Keratinocyte (primary cell): Measurements from ENCODE around the gene OCIAD1. TPM values are rescaled to one million over a fixed set of nuclear protein-coding genes. Genes with fewer than 3 reads are reported as not detected.

ENCODE experiments used
- DNase-seq: peaks from one replicate; pipeline ENCODE4 v3.0.0-alpha.2; 2011; ENCODE audit warnings: low read depth, missing footprints, low spot score
- FAIRE-seq: peaks from 2 replicates; lab custom pipeline; 2011; peaks lifted over from hg19 to GRCh38; lab: Jason Lieb, UNC
- H2AFZ ChIP-seq: 2 replicates; pipeline ENCODE4 v1.6.0; 2012; ENCODE audit warnings: low read length, control low read depth, inconsistent platforms; ENCODE audit not compliant: control insufficient read depth
- H3K27ac ChIP-seq: 2 replicates; pipeline ENCODE4 v1.5.1; 2011; ENCODE audit warnings: low read length; ENCODE audit not compliant: control insufficient read depth, insufficient read depth
- H3K27me3 ChIP-seq: 3 replicates; pipeline ENCODE4 v1.6.0; 2011; ENCODE audit warnings: low read length; ENCODE audit not compliant: control insufficient read depth, insufficient read depth; ENCODE audit errors: extremely low read depth
- H3K36me3 ChIP-seq, 2 experiments: 2 replicates in 1 of 2; 3 replicates in 1 of 2; pipeline ENCODE4 v1.5.1; 2011; ENCODE audit warnings: low read length in 2 of 2, mild to moderate bottlenecking in 1 of 2; ENCODE audit not compliant: control insufficient read depth in 2 of 2, insufficient read depth in 2 of 2; ENCODE audit errors: extremely low read depth in 1 of 2
- H3K4me1 ChIP-seq: 3 replicates; pipeline ENCODE4 v1.5.1; 2011; ENCODE audit warnings: low read length; ENCODE audit not compliant: control insufficient read depth, insufficient read depth; ENCODE audit errors: extremely low read depth
- H3K4me2 ChIP-seq: 3 replicates; pipeline ENCODE4 v1.6.0; 2011; ENCODE audit warnings: low read depth, low read length; ENCODE audit not compliant: control insufficient read depth, insufficient read depth; ENCODE audit errors: extremely low read depth
- H3K4me3 ChIP-seq, 3 experiments: fragments of 200-600 bp in 1 of 3; sonication (generic) in 1 of 3; 2 replicates in 2 of 3; 3 replicates in 1 of 3; pipeline ENCODE4 v1.5.1; 2011 to 2016; ENCODE audit warnings: low read length in 3 of 3, mild to moderate bottlenecking in 3 of 3, control low read depth in 2 of 3, inconsistent platforms in 1 of 3, low read depth in 1 of 3, mixed read lengths in 1 of 3, mixed run types in 1 of 3, moderate library complexity in 1 of 3; ENCODE audit not compliant: control insufficient read depth in 2 of 3, insufficient read depth in 2 of 3; ENCODE audit errors: extremely low read depth in 1 of 3
- H3K79me2 ChIP-seq: 2 replicates; pipeline ENCODE4 v1.6.0; 2012; ENCODE audit warnings: low read length; ENCODE audit not compliant: control insufficient read depth, insufficient read depth
- H3K9ac ChIP-seq: 3 replicates; pipeline ENCODE4 v1.6.0; 2011; ENCODE audit warnings: low read length; ENCODE audit not compliant: control insufficient read depth, insufficient read depth; ENCODE audit errors: extremely low read depth
- H3K9me1 ChIP-seq: 3 replicates; pipeline ENCODE4 v1.6.0; 2011; ENCODE audit warnings: low read length; ENCODE audit not compliant: control insufficient read depth, insufficient read depth; ENCODE audit errors: extremely low read depth
- H3K9me3 ChIP-seq: 2 replicates; pipeline ENCODE4 v1.5.1; 2012; ENCODE audit warnings: low read depth, low read length; ENCODE audit not compliant: control insufficient read depth
- H4K20me1 ChIP-seq: 3 replicates; pipeline ENCODE4 v1.6.0; 2011; ENCODE audit warnings: low read length; ENCODE audit not compliant: control insufficient read depth, insufficient read depth; ENCODE audit errors: extremely low read depth
- CTCF ChIP-seq, 3 experiments: IDR thresholded peaks in 1 of 3; conservative IDR thresholded peaks in 1 of 3; optimal IDR thresholded peaks in 1 of 3; 2 replicates in 2 of 3; 3 replicates in 1 of 3; pipeline versions ENCODE3 to v1.5.1; 2011; ENCODE audit warnings: low read length in 3 of 3, mild to moderate bottlenecking in 3 of 3, moderate library complexity in 2 of 3, control low read depth in 1 of 3, inconsistent platforms in 1 of 3; ENCODE audit not compliant: insufficient read depth in 2 of 3; ENCODE audit errors: extremely low read depth in 1 of 3
- EZH2 ChIP-seq: IDR thresholded peaks from one replicate; pipeline ENCODE4 v1.6.1; 2012; ENCODE audit warnings: inconsistent platforms, mild to moderate bottlenecking, low read length, moderate library complexity
- dilution Hi-C: fragments of 300-500 bp; cut with MboI; formaldehyde crosslinking; loops from one replicate; pipeline ENCODE4 v1.7.0; 2020; ENCODE audit warnings: low sequenced_read_pairs; ENCODE audit not compliant: extremely low pct_ligation_motif_present
- polyA plus RNA-seq, 5 experiments: library from polyadenylated mRNA; depleted of rRNA in 3 of 5; stranded (reverse) in 3 of 5; stranded (forward) in 1 of 5; unstranded in 1 of 5; fragments of >200 nt; gene quantifications; 1 replicate in 1 of 5; 2 replicates in 3 of 5; 3 replicates in 1 of 5; pipeline versions ENCODE4 v1.2.1 to v1.2.3, GENCODE V29; 2011 to 2012; ENCODE audit warnings: missing spikeins in 2 of 5, low read depth in 1 of 5, low replicate concordance in 1 of 5

The OCIAD1 gene
- polyA plus RNA-seq, 1 donor (not counting 4 experiments of a cell fraction or from before 2014, with no cell fraction given): 199 TPM

DNA sequence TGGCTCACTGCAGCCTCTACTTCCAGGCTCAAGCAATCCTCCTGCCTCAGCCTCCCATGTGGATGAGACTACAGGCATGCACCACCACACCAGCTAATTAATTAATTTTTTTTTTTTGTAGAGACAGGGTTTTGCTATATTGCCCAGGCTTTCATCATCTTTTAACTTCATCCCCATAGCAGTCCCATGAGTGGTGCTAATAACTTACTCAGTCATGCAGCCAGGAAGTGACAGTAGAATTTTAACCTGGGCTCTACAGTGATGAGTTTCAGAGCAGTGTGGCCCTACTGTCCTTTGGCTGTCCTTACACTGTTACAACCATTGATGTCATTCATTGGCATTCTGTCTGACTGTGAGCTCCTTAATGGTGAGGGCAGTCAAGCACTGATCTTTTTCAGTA is 79.6 kb downstream of the OCIAD1 start:
- dilution Hi-C loops: no loop called here
- FAIRE-seq: peak; percentile 36
- Histone ChIP-seq H4K20me1 (no peaks in the 10 kb centered on the region), H2AFZ (no peak overlapping the region), H3K79me2 (peaks cover 14% of the 10 kb centered on the region), H3K27ac (peak overlapping the region; percentile 72), H3K36me3 (no peaks in the 10 kb centered on the region), H3K4me2 (no peak overlapping the region), H3K27me3 (no peaks in the 10 kb centered on the region), H3K4me1 (peaks cover 61% of the 10 kb centered on the region), H3K9ac (no peak overlapping the region), H3K9me1 (no peaks in the 10 kb centered on the region), H3K9me3 (no peaks in the 10 kb centered on the region), H3K4me3 (no peak overlapping the region)
- TF ChIP-seq EZH2 (no peak), CTCF (optimal IDR thresholded peaks at IDR 0.05 in 1 of 3, IDR thresholded peaks at IDR 0.05 in 1 of 3, conservative IDR thresholded peaks at IDR 0.05 in 1 of 3; ENCODE audit: extremely low read depth in 1 of 3, insufficient read depth in 2 of 3, low read length in 3 of 3) (no peak)
- DNase-seq: no peak

Other genes starting within 250 kb of the OCIAD1 start
- 29.4 to 40.4 TPM (median 29.6 TPM) in 3 replicates for gene FRYL, start 50.8 kb upstream of the OCIAD1 start, polyA plus RNA-seq
- 363 to 407 TPM (median 373 TPM) in 3 replicates for gene OCIAD2, start 75.7 kb downstream of the OCIAD1 start, polyA plus RNA-seq
- 8.5 to 18.8 TPM (median 10.9 TPM) in 3 replicates for gene CWH43, start 155.2 kb downstream of the OCIAD1 start, polyA plus RNA-seq